HG03469 (cell line): ENCODE results near the gene CTSC.
"Not testable (repeated sequence)": the region's sequence is repeated elsewhere in the genome, so short reads cannot be mapped to it uniquely, and the experiment has no call there.

Source experiments
- ATAC-seq: cut with Tn5 transposase; IDR thresholded peaks from one replicate; pipeline ENCODE4 v1.9.1; 2021; ENCODE audit warnings: mild to moderate bottlenecking, moderate library complexity, moderate number of reproducible peaks; ENCODE audit not compliant: unreplicated experiment

The CTSC gene

DNA sequence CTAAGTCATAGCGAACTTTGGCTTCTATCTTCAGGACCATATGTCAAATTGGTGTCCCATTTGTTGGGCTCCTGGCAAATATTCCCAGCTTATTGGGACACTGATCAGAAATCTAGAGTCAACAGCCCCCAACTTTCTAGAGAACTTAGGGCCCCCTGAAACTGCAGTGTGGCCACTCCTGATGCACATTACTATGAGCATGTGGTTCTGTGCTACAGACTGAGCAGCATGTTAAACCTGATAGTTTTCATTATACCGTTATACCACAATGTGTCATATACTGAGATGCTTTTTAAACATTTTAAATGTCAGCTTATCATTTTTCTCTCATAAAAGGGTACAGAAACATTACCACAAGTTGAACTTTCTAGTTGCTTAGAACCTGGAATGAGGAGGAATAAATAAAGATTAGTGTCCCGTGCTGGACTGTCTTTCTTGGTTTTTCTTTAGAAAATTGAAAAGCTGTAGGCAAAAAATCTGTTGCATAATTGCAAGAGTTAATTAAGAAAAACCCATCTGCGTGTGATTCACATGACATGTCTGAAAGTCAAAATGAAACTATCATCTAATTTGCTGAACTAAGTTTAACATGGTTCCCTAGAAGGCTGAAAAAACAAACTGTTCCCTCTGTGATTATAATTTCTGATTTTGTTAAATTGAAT lies 16.4 kb upstream of the CTSC start:
- peak; percentile 20 for ATAC-seq

GRCh38 chr11:88353386-88353785 lies 15.8 kb upstream of the CTSC start:
- ATAC-seq, result no peak

DNA sequence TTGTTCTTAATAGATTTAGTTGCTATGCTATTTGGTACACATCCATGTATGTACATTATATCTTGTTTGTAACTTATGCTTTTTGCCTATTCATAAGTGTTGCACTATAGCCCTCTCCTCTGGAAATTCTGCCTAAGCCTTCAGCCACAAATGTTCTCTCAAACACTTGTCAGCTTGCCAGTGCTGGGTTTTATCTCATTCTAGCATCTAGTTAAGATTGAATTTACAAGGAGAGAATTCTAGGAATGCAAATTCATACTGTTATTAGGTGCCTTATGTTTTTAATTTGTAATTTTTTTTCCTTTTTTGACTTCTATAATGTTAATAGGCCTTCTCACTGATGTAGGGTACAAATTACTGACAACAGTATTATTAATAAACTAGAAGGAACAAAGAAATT lies 14.6 kb upstream of the CTSC start:
- ATAC-seq, result no peak

DNA sequence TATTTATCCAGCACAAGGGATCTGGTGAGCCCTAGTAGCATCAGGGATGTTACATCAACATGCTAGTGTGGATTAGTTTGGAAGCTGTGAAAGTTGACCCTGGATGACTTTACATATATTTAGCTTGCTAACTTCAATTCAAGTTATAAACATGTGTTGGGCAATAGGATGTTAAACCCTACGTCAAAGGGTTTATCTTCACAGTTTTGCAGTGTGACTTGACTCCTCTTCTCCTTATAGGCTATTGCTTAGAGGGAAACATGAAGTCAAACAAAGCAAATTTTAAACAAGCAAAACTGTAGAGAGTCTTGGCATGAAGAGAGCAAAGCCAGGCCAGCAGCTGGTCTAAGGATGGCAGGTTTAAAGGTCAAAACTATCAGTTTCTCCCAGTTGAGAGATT lies 11.3 kb upstream of the CTSC start:
- no peak for ATAC-seq

DNA sequence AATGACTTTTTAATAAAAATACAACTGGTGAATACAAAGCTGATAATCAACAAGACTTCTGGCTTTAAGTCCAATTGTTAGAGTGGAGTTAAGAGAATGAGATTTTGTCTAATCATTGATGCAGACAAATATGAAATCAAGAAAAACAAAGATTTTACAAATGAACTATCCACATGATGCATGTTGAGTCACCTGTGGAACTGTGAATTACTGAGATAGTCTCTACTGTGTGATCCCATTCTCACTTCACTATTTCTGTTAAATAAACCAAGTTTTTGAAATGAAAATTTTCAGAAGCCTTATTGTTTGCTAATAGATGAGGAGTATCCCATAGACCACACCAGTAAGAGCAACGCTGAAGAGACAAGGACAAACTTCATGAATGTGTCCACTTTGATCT lies 8.4 kb upstream of the CTSC start:
- no peak for ATAC-seq

DNA sequence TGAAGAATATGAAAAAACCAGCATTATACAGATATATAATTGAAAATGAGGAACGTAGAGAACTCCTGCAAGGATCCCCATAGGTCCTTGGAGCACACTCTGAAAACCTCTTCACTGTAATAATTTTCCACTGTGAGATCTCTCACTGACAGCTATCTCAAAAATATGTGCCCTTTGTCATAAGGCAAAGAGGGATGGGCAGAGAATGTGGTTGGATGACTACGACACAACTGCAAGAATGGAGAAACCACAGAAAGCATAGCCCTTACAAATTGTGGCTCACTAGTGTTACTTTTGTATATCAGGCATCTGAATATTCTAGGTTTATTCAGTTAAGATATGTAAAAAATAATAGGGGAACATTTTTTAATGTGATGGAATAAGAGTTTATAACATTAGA lies 7.9 kb upstream of the CTSC start:
- no peak for ATAC-seq

DNA sequence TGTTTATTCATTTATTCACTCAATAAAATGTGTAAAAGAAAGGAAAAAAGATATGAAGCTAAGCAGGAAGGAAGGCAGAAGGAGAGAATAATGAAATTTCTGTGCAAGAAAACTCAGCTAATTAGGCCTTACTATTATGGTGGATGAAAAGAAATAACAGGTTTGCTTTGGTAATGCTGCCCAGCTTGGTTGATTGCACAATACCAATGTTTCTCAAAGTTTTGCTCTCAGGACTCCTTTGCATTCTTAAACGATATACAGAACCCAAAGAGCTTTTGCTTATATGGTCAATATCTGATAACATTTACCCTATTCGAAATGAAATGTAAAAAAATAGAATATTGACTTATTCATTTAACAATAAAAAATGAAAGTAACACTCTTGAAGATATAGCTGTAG lies 7.3 kb upstream of the CTSC start:
- ATAC-seq, result no peak

DNA sequence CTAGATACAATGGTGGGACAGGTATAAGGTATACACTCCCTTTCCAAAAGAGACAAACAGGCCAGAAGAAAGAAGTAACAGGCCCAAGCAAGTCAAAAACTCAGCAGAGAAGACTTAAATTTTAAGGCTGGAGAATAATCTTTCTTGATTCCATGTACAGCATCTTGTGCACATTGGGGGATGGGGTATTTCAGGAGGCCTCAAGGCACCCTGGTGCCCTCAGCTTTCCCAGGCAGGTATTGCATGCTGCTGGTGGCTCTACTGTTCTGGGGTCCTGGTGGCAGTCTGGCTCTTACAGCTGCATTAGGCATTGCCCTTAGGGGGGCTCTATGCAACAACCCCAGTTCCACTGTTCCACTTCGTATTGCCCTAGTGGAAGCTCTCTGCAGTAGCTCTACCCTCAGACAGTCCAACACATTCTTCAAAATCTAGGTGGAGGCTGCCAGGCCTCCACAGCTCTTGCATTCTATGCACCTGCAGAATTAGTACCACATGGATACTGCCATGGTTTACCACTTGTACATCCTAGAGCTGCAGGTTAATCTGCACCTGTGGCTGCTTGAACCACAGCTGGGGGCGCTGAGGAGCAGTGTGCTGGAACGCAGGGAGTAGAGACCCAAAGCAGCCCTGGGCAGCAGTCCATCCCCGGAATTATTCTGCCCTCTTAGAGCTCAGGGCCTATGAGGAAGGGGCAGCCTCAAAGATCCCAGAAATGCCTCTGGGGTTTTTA lies 4.2 kb upstream of the CTSC start:
- ATAC-seq, result no peak

- no peak for ATAC-seq
Measured at GRCh38 chr11:88340366-88340935, 2.9 kb upstream of the CTSC start.

DNA sequence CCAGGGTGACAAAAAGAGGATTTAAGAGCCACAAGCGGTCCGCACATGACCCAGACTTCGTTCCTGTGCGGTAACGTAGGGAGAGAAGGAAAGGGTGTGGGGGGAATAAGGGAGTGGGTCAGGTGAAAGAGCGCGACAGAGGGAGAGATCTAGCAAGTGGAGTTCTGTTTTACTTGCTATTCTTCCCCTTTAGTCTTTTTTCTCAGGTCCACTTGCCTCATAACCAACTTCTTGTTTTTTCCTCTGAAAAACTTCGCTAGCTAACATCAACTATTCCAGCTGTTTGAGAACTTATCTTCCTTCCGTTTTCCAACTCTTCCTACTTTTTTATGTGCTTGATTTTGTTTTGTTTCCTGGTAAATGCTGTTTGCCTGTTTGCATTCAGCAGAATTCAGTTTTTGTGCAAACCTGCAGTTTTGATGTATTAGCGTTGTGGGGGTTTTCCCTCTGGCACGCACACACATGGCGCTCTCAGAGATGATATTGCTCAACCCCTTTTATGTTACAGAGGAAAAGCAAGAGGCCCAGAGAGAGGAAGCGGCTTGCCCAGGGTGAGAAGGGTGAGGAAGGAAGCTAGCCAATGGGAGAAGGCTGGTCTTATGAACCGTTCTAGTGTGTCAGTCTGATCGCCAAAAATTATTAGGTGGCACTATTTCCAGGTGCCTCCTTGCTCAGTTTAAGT lies 592 bp upstream of the CTSC start:
- ATAC-seq, result no peak

DNA sequence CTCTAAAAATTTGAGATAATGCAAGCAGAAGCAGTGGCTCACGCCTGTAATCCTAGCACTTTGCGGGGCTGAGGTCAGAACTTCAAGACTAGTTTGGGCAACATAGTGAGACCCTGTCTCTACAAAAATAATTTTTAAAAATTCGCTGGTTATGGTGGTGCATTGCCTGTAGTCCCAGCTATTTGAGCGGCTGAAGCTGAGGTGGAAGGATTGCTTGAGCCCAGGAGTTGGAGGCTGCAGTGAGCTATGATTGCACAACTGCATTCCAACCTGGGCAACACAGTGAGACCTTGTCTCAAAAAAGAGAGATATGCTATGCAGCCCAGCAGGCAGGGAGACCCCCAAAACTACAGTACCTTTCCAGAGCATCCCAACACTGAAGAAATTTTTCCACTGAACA lies 2.3 kb downstream of the CTSC start:
- no peak for ATAC-seq

DNA sequence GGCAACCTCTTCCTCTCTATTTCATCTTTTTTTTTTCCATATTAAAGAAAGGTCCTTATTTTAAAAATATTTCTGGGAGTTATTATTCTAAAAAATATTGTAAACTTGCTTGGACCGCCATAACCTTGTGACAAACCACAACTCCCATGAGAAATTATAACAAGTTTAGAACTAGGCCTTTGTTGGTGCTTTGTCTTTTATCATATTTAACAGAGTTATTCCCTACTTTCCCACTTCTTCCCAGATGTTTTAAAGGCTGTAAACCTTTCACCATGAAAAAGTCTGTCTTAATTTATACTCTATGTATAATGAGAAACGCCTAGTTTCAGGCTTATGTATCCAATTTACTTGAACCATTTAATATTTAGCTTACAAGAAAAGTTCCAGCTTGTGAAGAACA lies 3.7 kb downstream of the CTSC start:
- no peak for ATAC-seq

DNA sequence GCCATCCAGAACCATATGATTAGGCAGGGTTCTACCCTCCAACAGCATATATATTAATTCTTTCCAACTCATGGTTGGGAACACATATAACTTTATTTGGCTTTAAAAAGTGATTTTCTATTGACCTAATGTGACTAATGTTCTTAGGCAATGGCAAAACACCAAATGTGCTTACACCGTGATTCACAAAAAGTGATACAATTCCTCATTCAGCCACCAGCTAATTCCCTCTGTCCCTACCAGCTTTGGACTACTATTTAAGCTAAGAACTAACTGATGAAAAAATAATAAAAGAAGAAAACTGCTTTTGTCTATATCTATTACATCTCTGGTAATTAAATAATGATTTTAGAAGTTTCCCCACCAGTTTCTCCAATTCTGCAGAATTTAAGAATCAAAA lies 4.7 kb downstream of the CTSC start:
- ATAC-seq, result no peak

- ATAC-seq, result no peak
Measured at GRCh38 chr11:88330826-88331428, 6.6 kb downstream of the CTSC start.

DNA sequence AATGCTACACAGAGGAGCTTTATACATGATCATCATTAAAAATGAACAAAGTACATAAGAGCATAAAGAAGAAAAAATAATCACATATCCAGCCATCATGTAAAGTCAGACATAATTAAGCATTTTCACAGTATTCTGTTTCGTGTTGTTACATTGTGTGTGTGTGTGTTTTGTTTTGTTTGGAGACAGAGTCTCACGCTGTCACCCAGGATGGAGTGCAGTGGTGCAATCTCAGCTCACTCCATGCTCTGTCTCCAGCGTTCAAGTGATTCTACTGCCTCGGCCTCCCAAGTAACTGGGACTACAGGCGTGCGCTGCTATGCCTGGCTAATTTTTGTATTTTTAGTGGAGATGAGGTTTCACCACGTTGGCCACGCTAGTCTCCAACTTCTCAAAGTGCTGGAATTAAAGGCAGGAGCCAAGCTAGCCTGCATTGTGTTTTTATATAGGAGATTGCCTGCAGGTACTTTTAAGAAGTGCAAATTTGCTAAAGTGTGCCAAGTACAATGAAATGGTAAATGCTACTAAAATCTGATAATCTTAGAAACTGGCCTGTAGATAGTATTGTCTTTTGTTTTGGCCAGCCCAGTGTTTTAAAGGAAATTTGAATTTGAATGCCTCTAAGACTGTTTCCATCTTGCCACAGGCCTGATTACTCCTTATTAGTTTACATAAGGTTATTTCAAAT lies 7.8 kb downstream of the CTSC start:
- no peak for ATAC-seq

DNA sequence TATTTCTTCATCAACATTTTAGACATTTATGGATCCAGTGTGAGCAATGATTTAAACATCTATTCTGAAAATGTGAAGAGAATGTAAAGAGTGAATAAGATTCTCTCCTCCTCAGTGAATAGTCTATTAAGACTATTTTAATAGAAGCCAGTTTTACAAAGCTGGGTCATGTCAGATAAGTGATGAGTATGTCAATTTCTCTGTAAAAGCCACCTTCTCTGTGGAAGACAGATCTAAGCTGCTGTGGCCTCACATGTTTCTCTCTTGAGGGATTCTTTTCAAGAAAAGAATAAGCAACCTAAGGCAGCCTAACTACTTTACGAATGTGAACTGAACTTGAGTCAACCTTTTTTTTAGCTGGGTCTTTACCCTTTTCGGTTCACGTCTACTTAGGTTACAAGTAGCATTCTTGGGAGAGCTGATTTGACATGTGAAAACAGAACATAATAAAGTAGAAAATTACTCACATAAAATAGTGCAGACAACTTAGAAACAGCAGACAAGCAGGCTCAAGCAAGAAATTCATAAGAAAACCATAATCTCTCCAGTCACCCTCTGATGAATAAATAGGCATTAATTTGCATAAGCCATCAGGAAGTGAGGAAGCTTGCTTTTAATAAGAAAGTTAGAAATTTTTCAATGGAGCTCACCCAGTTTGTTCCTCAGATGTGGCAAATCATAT lies 9.9 kb downstream of the CTSC start:
- peak; percentile 23 for ATAC-seq

- peak; percentile 44 for ATAC-seq
Measured at GRCh38 chr11:88327061-88327460, 10.5 kb downstream of the CTSC start.

DNA sequence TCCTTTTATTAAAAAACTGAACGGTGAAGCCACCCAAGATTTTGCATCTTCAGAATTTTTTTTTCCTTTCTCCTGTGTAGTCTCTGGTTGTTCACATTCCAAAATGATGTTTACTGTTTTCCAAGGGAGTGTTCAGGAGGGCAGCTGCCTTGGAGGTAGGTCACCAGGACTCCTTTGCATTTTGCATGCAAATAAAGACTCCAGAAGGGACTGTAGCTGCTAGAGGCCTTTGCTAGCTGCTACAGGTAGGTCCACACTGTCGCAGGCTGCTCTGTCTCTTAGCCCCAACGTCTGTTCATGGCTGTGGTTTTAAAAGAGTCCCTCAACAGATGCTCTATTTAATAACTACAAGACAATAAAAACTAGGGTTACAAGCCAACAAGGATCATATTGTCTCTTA lies 11.4 kb downstream of the CTSC start:
- ATAC-seq, result no peak

GRCh38 chr11:88324562-88325345 lies 12.8 kb downstream of the CTSC start:
- ATAC-seq, result no peak

DNA sequence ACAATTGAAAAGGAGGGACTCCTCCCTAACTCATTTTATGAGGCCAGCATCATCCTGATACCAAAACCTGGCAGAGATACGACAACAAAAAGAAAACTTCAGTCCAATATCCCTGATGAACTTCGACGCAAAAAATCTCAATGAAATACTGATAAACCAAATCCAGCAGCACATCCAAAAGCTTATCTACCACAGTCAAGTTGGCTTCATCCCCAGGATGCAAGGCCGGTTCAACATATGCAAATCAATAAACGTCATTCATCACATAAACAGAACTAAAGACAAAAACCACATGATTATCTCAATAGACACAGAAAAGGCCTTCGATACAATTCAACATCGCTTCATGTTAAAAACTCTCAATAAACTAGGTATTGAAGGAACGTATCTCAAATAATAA lies 14.7 kb downstream of the CTSC start:
- not testable (repeated sequence) for ATAC-seq
